Measurements from ENCODE around the gene EIF4A2.
A peak's percentile ranks its signal among the peaks of the same experiment; 100 is the strongest.

EIF4A2 gene

DNA sequence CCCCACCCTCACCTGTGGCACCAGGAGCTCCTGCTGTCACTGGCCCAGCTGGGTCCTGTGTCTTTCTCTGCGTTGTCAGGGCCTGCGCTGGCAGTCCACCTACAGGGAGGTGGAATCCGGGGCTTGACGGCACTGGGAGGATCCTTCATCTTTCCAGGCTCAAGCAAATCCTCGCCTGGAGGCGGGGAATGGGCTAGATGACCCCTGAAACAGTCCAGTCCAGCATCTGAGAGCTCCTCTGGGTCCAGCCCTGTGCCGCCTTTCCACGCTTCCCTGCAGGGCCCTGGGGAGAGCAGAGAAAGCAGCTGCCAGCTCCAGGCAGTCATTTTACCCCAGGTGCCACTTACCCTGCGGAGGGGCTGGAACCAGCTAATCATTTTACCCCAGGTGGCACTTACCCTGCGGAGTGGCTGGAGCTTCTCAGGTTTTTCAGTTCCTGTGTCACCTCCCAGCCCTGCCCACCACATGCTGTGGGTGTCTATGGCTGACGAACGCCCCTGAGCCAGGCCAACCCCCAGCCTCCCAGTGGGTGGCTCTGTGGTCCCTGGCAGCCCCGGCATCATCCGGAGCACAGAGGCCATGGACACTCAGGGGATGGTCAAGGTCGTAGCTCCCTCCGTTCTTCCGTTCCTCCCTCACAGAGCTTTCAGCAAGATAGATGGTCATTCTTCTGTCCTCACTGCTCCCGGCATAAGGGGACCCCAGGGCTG is 41.2 kb downstream of the EIF4A2 start:
- peak overlapping the region; percentile 84 for H3K4me3 ChIP-seq (ENCODE audit: low read length)
- peak overlapping the region; percentile 22; the same call in 1 of the 2 replicates for H2AFZ ChIP-seq (ENCODE audit: low read depth, low read length)
- peak overlapping the region; percentile 98 for H3K4me2 ChIP-seq (ENCODE audit: low read length)
- H3K79me2 ChIP-seq (ENCODE audit: low read length) = peaks cover 9% of the 10 kb centered on the region
- TF ChIP-seq, protein P1, sequence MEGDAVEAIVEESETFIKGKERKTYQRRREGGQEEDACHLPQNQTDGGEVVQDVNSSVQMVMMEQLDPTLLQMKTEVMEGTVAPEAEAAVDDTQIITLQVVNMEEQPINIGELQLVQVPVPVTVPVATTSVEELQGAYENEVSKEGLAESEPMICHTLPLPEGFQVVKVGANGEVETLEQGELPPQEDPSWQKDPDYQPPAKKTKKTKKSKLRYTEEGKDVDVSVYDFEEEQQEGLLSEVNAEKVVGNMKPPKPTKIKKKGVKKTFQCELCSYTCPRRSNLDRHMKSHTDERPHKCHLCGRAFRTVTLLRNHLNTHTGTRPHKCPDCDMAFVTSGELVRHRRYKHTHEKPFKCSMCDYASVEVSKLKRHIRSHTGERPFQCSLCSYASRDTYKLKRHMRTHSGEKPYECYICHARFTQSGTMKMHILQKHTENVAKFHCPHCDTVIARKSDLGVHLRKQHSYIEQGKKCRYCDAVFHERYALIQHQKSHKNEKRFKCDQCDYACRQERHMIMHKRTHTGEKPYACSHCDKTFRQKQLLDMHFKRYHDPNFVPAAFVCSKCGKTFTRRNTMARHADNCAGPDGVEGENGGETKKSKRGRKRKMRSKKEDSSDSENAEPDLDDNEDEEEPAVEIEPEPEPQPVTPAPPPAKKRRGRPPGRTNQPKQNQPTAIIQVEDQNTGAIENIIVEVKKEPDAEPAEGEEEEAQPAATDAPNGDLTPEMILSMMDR (IDR thresholded peaks at IDR 0.05; ENCODE audit: low read depth, low read length) = no peak
- no peak for TF ChIP-seq EZH2phosphoT487 (IDR thresholded peaks at IDR 0.05; ENCODE audit: low read depth)
- H4K20me1 ChIP-seq (ENCODE audit: insufficient read depth, low read length) = no peaks in the 10 kb centered on the region
- peaks cover 17% of the 10 kb centered on the region for H3K27me3 ChIP-seq (ENCODE audit: low read depth, low read length)
- no peaks in the 10 kb centered on the region for H3K36me3 ChIP-seq (replicated peaks; ENCODE audit: low read depth, low read length)
- H3K4me1 ChIP-seq (ENCODE audit: low read length) = peaks cover 32% of the 10 kb centered on the region
- peak overlapping the region; percentile 80 for H3K9ac ChIP-seq (ENCODE audit: low read length)
- no peak overlapping the region for H3K27ac ChIP-seq (ENCODE audit: low read length)
- H3K9me3 ChIP-seq (ENCODE audit: insufficient read depth, low read length) = no peaks in the 10 kb centered on the region

DNA sequence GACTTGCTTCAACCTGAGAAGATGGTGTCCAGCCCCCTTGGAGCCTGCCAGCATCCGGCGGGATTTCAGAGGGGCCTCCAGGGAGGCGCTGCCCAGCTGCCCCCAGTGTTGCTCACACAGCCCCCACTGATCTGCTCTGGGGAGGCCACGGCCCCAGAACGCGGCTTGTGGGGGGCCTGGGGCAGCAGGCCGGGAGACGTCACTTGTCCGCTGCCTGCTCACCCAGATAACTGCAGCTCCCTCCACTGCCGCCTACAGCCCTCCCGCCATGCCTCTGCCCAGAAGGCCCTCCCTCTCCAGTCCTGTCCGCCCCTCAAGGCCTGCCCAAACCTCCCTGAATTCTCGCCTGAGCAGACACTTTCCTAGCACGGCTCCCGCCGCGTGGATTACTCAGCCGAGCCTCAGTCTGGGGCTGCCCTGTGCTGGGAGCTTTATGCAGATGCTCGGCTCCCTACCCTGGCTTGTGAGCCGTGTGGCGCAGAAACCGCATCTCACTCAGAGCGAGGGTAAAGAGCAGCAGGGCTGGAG is 42.0 kb downstream of the EIF4A2 start:
- no peak overlapping the region for H2AFZ ChIP-seq (ENCODE audit: low read depth, low read length)
- TF ChIP-seq, protein P1 (IDR thresholded peaks at IDR 0.05; ENCODE audit: low read depth, low read length) = no peak
- no peak for TF ChIP-seq EZH2phosphoT487 (IDR thresholded peaks at IDR 0.05; ENCODE audit: low read depth)
- no peaks in the 10 kb centered on the region for H3K9me3 ChIP-seq (ENCODE audit: insufficient read depth, low read length)
- H4K20me1 ChIP-seq (ENCODE audit: insufficient read depth, low read length) = no peaks in the 10 kb centered on the region
- peaks cover 9% of the 10 kb centered on the region for H3K79me2 ChIP-seq (ENCODE audit: low read length)
- peaks cover 32% of the 10 kb centered on the region for H3K4me1 ChIP-seq (ENCODE audit: low read length)
- H3K4me2 ChIP-seq (ENCODE audit: low read length) = peak overlapping the region; percentile 98
- no peak overlapping the region for H3K27ac ChIP-seq (ENCODE audit: low read length)
- peaks cover 25% of the 10 kb centered on the region for H3K27me3 ChIP-seq (ENCODE audit: low read depth, low read length)
- no peaks in the 10 kb centered on the region for H3K36me3 ChIP-seq (replicated peaks; ENCODE audit: low read depth, low read length)
- peak overlapping the region; percentile 80 for H3K9ac ChIP-seq (ENCODE audit: low read length)
- H3K4me3 ChIP-seq (ENCODE audit: low read length) = peak overlapping the region; percentile 84

DNA sequence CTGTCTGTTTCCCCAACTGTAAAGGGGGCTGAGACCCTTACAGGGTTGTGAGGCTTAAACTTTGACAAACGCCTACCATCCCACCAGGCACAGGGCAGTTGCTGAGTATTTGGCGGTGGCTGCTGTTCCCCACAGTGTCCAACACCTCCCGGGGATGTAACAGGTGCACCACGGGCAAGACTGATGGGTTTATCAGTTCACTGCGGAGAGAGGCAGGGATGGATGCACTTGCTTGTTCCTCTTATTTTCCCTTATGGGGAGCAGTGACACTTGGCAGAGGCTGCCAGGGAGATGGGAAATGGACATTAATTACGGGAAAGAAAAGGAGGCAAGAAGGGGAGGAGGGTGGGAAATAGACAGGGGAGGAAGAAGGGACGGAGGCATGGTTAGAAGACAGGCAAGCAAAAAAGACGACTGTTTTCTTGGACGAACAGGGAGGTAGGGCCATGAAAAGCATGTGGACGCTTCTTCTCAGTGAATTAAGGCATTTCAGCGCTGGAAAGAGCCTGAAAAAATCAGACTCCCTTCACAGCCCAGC is 42.6 kb downstream of the EIF4A2 start:
- Histone ChIP-seq H3K4me3 (ENCODE audit: low read length) (peak overlapping the region; percentile 84), H4K20me1 (ENCODE audit: insufficient read depth, low read length) (no peaks in the 10 kb centered on the region), H2AFZ (ENCODE audit: low read depth, low read length) (no peak overlapping the region), H3K4me1 (ENCODE audit: low read length) (peaks cover 32% of the 10 kb centered on the region), H3K27me3 (ENCODE audit: low read depth, low read length) (peaks cover 30% of the 10 kb centered on the region), H3K9ac (ENCODE audit: low read length) (peak overlapping the region; percentile 80), H3K27ac (ENCODE audit: low read length) (no peak overlapping the region), H3K9me3 (ENCODE audit: insufficient read depth, low read length) (no peaks in the 10 kb centered on the region), H3K4me2 (ENCODE audit: low read length) (peak overlapping the region; percentile 98), H3K36me3 (replicated peaks; ENCODE audit: low read depth, low read length) (no peaks in the 10 kb centered on the region), H3K79me2 (ENCODE audit: low read length) (peaks cover 9% of the 10 kb centered on the region)
- TF ChIP-seq EZH2phosphoT487 (IDR thresholded peaks at IDR 0.05; ENCODE audit: low read depth) = no peak
- TF ChIP-seq, protein P1 (IDR thresholded peaks at IDR 0.05; ENCODE audit: low read depth, low read length) = no peak

DNA sequence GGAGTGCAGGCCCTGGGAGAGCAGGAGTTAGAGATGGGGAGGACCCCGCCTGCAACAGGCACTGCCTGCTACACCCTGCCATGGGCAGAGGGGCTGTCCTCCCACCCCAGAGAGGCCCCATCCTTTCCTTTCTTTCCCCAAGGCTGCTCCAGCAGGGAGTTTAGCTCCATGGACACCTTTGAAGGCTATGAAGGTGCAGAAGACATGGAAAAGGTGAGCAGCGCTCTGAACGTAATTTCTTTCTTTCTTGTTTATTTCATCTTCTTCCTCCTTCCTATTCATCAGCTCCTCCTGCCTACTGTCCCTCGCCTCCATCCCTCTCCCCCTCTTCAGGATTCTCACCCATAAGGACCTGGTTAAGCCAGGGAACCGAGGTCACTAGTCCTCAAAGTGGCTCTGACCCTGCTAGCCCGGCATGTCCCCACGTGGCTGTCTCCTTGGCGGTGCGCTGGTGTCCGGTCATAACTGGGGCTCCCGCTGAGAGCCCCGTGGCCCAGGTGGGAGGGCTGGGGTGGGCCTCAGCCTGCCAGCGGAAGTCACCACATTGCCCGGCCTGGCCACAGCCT is 43.1 kb downstream of the EIF4A2 start:
- TF ChIP-seq, protein P1 (IDR thresholded peaks at IDR 0.05; ENCODE audit: low read depth, low read length) = no peak
- no peak for TF ChIP-seq EZH2phosphoT487 (IDR thresholded peaks at IDR 0.05; ENCODE audit: low read depth)
- Histone ChIP-seq H3K4me1 (ENCODE audit: low read length) (peaks cover 32% of the 10 kb centered on the region), H3K9ac (ENCODE audit: low read length) (peak overlapping the region; percentile 80), H3K36me3 (replicated peaks; ENCODE audit: low read depth, low read length) (no peaks in the 10 kb centered on the region), H2AFZ (ENCODE audit: low read depth, low read length) (no peak overlapping the region), H4K20me1 (ENCODE audit: insufficient read depth, low read length) (no peaks in the 10 kb centered on the region), H3K79me2 (ENCODE audit: low read length) (peaks cover 9% of the 10 kb centered on the region), H3K4me3 (ENCODE audit: low read length) (peak overlapping the region; percentile 84), H3K27ac (ENCODE audit: low read length) (no peak overlapping the region), H3K27me3 (ENCODE audit: low read depth, low read length) (peaks cover 33% of the 10 kb centered on the region), H3K4me2 (ENCODE audit: low read length) (peak overlapping the region; percentile 98), H3K9me3 (ENCODE audit: insufficient read depth, low read length) (no peaks in the 10 kb centered on the region)

All from OCI-LY3 (cell line).